Measurements from ENCODE around the gene PANK3. TPM values are rescaled to one million over a fixed set of nuclear protein-coding genes. Genes with fewer than 3 reads are reported as not detected.

Gene PANK3
- polyA plus RNA-seq, 3 donors: 9.0 to 11.9 (median 9.3) TPM

- Histone ChIP-seq H3K4me3 (replicated peaks in 1 of 3; ENCODE audit: low read depth in 2 of 3, low read length in 3 of 3) (no peak overlapping the region), H3K36me3 (replicated peaks in 1 of 2; ENCODE audit: control insufficient read depth in 1 of 2, insufficient read depth in 2 of 2, low read length in 2 of 2) (no peaks in the 10 kb centered on the region), H3K4me1 (ENCODE audit: control insufficient read depth in 1 of 2, insufficient read depth in 2 of 2, low read length in 2 of 2) (no peaks in the 10 kb centered on the region), H3K9ac (ENCODE audit: insufficient read depth, low read length, poor library complexity, severe bottlenecking) (no peak overlapping the region), H2AFZ (ENCODE audit: insufficient read depth, low read depth, low read length, poor library complexity, severe bottlenecking) (no peak overlapping the region), H3K9me3 (replicated peaks in 1 of 2; ENCODE audit: control insufficient read depth in 1 of 2, insufficient read depth in 1 of 2, low read length in 2 of 2) (no peaks in the 10 kb centered on the region), H3K27ac (ENCODE audit: low read depth in 1 of 2, low read length in 2 of 2) (no peak overlapping the region), H3K79me2 (ENCODE audit: insufficient read depth, low read length) (no peaks in the 10 kb centered on the region), H3K27me3 (ENCODE audit: control insufficient read depth in 2 of 2, insufficient read depth in 2 of 2, low read length in 2 of 2) (no peaks in the 10 kb centered on the region), H3K4me2 (replicated peaks; ENCODE audit: extremely low read depth, low read length, poor library complexity, severe bottlenecking) (no peak overlapping the region), H4K20me1 (ENCODE audit: insufficient read depth, low read length) (no peaks in the 10 kb centered on the region)
- Mint-ChIP-seq H3K27ac (no peak overlapping the region), H3K27me3 (ENCODE audit: low read depth in 3 of 3) (peaks cover 1 to 3% (median 2%) of the 10 kb centered on the region in 3 donors), H3K36me3 (no peaks in the 10 kb centered on the region), H3K4me3 (no peak overlapping the region), H3K9me3 (peaks cover 0 to 3% (median 0%) of the 10 kb centered on the region in 7 donors), H3K4me1 (no peaks in the 10 kb centered on the region)
- TF ChIP-seq CTCF (IDR thresholded peaks at IDR 0.05): no peak
- DNase-seq: no peak
- intact Hi-C loops (cut with micrococcal nuclease): no loop called here
These were observed 25.3 kb upstream of the PANK3 start for GRCh38 chr5:168604436-168604835.

GRCh38 chr5:168603746-168604145 is 24.6 kb upstream of the PANK3 start:
- H3K36me3 Mint-ChIP-seq: no peaks in the 10 kb centered on the region
- Histone ChIP-seq H3K4me3 (replicated peaks in 1 of 3; ENCODE audit: low read depth in 2 of 3, low read length in 3 of 3) (no peak overlapping the region), H3K79me2 (ENCODE audit: insufficient read depth, low read length) (no peaks in the 10 kb centered on the region), H3K27me3 (ENCODE audit: control insufficient read depth in 2 of 2, insufficient read depth in 2 of 2, low read length in 2 of 2) (no peaks in the 10 kb centered on the region), H3K4me2 (replicated peaks; ENCODE audit: extremely low read depth, low read length, poor library complexity, severe bottlenecking) (no peak overlapping the region), H4K20me1 (ENCODE audit: insufficient read depth, low read length) (no peaks in the 10 kb centered on the region), H3K9ac (ENCODE audit: insufficient read depth, low read length, poor library complexity, severe bottlenecking) (no peak overlapping the region), H3K4me1 (ENCODE audit: control insufficient read depth in 1 of 2, insufficient read depth in 2 of 2, low read length in 2 of 2) (no peaks in the 10 kb centered on the region), H3K9me3 (replicated peaks in 1 of 2; ENCODE audit: control insufficient read depth in 1 of 2, insufficient read depth in 1 of 2, low read length in 2 of 2) (no peaks in the 10 kb centered on the region), H3K36me3 (replicated peaks in 1 of 2; ENCODE audit: control insufficient read depth in 1 of 2, insufficient read depth in 2 of 2, low read length in 2 of 2) (no peaks in the 10 kb centered on the region), H2AFZ (ENCODE audit: insufficient read depth, low read depth, low read length, poor library complexity, severe bottlenecking) (no peak overlapping the region), H3K27ac (ENCODE audit: low read depth in 1 of 2, low read length in 2 of 2) (no peak overlapping the region)
- H3K4me1 Mint-ChIP-seq: no peaks in the 10 kb centered on the region
- no peak overlapping the region for H3K27ac Mint-ChIP-seq
- no peak for TF ChIP-seq CTCF (IDR thresholded peaks at IDR 0.05)
- no peak overlapping the region for H3K4me3 Mint-ChIP-seq
- no peak for DNase-seq
- intact Hi-C loops (cut with micrococcal nuclease): no loop called here
- peaks cover 1 to 3% (median 2%) of the 10 kb centered on the region in 3 donors for H3K27me3 Mint-ChIP-seq (ENCODE audit: low read depth in 3 of 3)
- peaks cover 0 to 3% (median 0%) of the 10 kb centered on the region in 7 donors for H3K9me3 Mint-ChIP-seq
